ENCODE results near the gene ITGA2.
A peak's percentile ranks its signal among the peaks of the same experiment; 100 is the strongest.

The ITGA2 gene

GRCh38 chr5:52989781-52990527 is 802 bp downstream of the ITGA2 start:
- DNase-seq = peak; percentile 15

GRCh38 chr5:52990528-52990925 is 1.4 kb downstream of the ITGA2 start:
- DNase-seq = no peak

GRCh38 chr5:52993367-52993766 is 4.2 kb downstream of the ITGA2 start:
- DNase-seq = no peak

DNA sequence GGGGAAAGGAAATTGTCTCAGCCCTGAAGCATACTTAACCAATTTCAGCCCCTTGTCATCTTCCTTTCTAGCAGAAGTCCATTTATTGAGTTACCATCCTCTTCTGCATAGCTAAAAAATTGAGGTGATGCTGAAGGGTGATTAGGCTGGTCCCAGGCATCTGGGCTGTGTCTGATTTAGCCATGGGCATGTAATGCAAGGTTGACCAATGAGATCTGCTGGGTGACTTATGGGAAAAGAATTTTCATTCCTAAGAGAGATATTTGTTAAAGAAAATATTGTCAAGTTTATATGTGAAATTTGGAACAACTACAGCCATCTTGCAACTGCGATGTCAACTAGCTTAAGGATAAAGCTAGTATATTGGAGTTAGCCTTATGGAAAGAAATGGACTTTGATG is 5.1 kb downstream of the ITGA2 start:
- no peak for DNase-seq

- no peak for DNase-seq
These were observed 5.9 kb downstream of the ITGA2 start for GRCh38 chr5:52995095-52995494.

DNA sequence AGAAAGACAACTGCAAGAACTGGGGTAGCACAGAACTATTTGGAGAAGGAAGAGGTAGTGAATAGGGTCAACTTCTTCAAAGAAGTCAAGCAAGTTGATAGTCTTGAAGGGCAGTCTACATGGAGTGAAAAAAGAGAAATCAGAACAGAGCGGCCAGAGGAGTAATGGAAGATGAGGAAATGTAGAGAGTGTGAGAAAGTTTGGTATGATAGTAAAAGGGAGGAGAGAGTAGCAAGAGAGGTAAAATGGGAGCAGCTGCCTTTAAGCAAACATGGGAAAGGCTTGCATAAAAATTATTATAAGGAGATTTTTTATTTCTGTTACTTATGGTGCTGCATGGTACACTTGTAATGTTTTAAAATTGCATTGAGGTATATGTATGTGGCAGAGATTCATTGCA is 6.8 kb downstream of the ITGA2 start:
- no peak for DNase-seq

DNA sequence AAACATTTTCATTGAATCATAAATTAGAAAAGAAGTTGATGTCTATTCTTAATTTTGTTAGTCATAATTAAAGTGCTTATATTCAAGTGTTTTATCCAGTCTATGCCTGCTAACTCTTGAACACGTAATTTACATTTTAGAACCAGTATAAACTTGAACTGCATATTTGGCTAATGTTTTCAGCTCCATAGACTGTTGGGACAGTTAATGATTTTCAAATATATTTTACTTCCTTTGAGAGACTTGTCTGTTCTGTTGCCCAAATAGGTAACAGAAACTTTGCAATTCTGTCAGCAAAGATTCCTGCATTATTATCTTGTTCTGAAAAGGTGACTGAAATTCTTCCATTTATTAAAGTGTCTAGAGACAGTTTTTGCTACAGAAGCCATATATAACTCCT is 7.8 kb downstream of the ITGA2 start:
- no peak for DNase-seq

DNA sequence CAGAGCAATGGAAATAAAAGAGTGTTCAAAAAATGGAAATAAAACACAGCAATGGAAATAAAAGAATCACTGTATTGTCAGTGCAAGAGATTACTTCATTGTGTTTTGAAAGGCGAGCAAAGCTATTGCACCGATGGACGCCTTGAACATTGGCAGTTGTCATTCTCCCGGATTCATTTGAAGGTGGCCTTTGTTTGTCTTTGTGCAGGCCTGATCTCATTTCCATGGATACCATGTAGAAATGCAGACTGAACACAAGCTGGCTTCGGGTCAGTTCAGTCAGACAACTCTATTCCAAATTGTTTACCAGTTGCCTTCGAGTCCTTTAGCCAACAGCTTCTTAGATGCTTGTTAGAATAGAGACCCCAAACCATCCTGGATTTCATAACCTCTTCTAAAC is 8.3 kb downstream of the ITGA2 start:
- DNase-seq = no peak

- DNase-seq = no peak
These were observed 9.6 kb downstream of the ITGA2 start for GRCh38 chr5:52998552-52999313.

GRCh38 chr5:52999344-52999949 is 10.3 kb downstream of the ITGA2 start:
- DNase-seq = no peak

DNA sequence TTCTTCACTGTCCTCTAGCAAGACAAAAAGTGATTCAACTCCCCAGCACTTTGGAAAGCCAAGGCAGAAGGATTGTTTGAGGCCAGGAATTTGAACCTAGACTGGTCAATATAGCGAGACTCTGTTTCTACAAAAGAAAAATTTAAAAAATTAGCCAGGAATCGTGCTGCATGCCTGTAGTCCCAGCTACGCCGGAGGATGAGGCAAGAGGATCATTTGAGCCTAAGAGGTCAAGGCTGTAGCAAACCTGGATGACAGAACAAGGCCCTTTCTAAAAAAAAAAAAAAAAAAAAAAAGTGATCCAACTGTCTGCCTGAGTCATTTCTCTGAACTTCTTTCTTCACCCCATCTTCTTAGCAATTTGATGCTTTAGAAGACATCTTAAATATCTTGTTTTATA is 12.4 kb downstream of the ITGA2 start:
- no peak for DNase-seq

DNA sequence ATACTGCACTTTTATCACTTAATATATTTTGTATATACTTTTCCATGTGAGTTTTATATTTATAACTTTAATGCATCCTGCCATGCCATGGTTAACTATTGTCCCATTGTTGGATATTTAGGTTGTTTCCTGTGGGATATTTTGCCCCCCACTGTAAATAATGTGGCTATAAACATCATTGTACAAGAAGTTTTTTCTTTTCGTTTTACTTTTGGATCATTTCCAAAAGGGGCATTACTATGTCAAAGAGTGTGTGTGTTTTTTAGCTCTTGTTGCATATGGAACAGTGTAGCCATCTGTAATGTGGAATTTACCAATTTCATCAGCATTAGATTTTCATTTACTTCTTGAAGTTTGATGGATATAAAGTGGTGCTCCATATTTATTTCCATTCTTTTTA is 13.3 kb downstream of the ITGA2 start:
- DNase-seq = no peak

DNA sequence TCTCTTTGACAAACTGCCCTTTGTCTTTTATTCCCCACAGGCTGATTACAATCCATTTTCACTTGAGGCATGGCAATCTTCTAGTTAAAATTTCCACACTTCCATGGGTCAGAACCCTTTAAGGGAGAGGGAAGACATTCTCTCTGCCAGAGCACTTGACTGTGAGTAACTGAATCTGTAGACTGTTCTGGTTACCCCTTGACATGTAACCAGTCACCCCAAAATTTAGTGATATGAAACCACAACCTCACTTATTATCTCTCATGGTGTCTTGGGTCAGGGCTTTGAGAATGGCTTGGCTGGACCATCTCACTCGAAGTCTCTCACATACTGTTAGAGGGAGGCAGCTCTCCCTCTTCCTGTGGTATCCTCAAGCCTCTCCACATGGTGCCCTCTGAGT is 14.0 kb downstream of the ITGA2 start:
- no peak for DNase-seq

DNA sequence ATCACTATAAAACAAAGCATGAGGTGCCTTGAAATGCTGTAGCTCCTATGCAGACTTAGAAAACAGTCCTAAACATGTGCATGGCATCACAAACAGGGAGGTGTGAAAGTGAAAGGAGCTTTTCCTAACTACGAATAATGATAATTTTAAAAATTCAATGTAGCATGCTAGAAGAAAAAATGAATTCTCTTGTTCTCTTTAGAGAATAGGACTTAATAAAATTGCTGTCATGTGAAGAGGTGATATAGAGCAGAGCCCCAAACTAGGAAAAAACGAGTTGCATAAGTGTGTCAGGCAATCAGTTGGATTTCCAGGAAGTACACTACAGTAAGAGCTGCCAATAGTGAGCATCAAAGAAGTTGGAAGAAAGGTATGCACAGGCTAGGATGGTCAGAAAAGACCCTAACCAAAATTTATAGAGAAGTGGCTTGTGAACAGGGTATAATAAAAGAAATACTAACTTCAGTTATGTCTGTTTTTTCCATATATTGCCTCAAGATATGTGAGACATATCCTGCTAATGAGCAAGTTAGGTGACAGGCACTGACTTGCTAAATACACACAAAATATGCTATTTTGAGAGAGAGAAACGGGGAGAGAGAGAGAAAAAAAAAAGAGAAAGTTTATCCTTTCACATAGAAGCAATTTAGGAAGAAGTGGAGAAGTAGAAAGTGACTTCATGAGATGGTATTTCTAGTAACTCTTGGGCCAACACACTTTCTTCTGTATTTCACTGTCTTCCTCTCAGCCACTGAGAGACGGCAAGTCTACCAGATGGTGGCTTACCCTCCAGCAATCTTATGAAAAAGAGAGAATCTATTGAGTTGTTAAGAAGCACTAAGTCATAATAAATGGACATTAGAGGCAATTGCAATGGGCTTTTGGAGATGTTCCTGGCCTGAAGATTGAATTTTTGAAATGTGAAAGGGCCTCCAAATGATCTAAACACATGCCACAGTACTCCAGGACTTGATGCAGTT is 18.0 kb downstream of the ITGA2 start:
- DNase-seq = no peak

GRCh38 chr5:53008751-53009150 is 19.6 kb downstream of the ITGA2 start:
- no peak for DNase-seq

- DNase-seq = no peak
These were observed 20.7 kb downstream of the ITGA2 start for GRCh38 chr5:53009816-53010215.

DNA sequence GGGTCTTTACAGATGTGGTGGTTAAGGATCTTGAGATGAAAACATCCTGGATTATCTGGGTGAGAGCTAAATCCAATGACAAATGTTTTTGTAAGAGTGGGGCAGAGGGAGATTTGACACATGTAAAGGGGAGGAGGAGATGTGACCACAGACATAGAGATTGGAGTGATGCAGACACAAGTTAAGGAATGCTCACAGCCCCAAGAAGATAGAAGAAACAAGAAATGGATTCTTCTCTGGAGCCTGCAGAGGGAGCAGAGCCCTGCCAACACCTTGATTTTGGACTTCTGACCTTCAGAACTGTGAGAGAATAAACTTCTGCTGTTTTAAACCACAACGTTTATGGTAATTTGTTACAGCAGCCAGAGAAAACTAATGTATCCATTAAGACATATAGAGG is 21.7 kb downstream of the ITGA2 start:
- DNase-seq = no peak

- DNase-seq = no peak
These were observed 22.1 kb downstream of the ITGA2 start for GRCh38 chr5:53011233-53011632.

GRCh38 chr5:53013857-53014256 is 24.7 kb downstream of the ITGA2 start:
- DNase-seq = no peak

DNA sequence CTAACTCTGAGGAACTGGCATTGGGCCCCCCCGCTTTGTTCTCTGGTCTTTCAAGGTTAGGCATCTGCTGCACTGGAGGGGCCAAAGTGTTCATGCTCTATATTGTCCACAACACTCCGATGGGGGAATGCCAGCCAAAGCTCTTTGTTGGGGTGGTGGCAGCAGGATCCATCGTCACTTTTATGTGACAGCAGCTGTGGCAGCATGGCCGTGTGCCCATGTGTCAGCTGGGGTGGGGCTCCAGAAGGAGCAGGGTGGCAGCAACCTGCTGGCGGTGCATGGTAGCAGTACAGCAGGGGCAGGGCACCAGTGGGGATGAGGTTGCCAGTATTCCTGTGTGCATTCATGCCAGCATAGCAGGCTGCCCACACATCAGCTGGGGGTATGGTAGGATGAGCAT is 28.2 kb downstream of the ITGA2 start:
- DNase-seq = no peak

DNA sequence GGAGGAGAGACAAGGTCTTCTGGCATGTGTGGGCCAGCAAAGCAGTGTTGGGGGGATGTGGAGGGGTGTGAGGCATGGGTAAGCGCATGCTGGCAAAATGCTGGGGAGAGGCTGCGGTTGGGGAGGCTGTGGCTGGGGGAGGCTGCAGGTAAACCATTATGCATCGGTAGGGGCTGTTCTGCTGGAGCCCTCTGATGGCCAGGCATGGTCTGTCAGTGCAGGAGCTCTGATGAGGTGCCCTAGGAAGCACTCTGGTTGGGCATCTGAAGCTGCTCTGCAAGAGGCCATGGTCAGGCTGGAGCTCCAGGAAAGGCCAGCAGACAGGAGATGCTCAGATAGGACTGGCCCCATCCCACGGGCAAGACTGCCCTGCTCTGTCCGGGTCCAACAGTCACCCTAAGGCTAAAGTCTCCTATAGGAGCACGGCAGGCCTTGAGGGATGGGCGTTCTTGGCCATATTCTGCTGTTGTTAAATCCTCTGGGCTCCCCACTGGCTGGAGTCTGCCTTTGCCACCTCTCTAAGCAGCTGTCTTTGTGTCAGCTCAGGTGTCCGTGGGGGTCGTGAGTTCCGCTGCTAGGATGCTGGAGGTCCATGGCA is 28.7 kb downstream of the ITGA2 start:
- no peak for DNase-seq

DNA sequence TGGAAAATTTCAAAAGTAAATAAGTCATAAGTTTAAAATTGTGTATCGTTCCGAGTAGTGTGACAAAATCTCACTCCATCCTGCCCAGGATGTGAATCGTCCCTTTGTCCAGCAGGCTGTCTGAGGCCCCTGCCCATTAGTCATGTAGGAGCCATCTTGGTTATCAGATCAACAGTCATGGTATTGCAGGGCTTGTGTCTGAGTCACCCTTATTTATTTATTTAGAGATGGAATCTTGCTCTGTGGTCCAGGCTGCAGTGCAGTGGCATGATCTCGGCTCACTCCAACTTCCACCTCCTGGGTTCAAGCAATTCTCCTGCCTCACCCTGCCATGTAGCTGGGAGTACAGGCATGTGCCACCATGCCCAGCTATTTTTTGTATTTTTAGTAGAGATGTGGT is 30.2 kb downstream of the ITGA2 start:
- no peak for DNase-seq

Measured in activated CD4-positive, alpha-beta T cell treated with anti-CD3 and anti-CD28 coated beads for 1 hour (primary cell).